Uterus (tissue), 2 donors: ENCODE results near the gene NCAM1.

Experiments
- POLR2A ChIP-seq, 2 donors: fragments of 450-650 bp; IDR thresholded peaks; one replicate each; pipeline ENCODE4 v1.6.1; 2016; ENCODE audit warnings: antibody characterized with exemption in 2 of 2, mild to moderate bottlenecking in 1 of 2, moderate library complexity in 1 of 2
- TF ChIP-seq, protein P1 (sequence below), 4 experiments: fragments of 200-600 bp in 2 of 4; fragments of 450-650 bp in 2 of 4; sonication (generic) in 2 of 4; IDR thresholded peaks; one replicate each; pipeline ENCODE4 v1.5.1; 2016 to 2019; ENCODE audit warnings: antibody characterized with exemption in 4 of 4, mild to moderate bottlenecking in 2 of 4, moderate library complexity in 1 of 4

GRCh38 chr11:113193016-113193415 lies 231.8 kb downstream of the NCAM1 start:
- TF ChIP-seq, protein P1, sequence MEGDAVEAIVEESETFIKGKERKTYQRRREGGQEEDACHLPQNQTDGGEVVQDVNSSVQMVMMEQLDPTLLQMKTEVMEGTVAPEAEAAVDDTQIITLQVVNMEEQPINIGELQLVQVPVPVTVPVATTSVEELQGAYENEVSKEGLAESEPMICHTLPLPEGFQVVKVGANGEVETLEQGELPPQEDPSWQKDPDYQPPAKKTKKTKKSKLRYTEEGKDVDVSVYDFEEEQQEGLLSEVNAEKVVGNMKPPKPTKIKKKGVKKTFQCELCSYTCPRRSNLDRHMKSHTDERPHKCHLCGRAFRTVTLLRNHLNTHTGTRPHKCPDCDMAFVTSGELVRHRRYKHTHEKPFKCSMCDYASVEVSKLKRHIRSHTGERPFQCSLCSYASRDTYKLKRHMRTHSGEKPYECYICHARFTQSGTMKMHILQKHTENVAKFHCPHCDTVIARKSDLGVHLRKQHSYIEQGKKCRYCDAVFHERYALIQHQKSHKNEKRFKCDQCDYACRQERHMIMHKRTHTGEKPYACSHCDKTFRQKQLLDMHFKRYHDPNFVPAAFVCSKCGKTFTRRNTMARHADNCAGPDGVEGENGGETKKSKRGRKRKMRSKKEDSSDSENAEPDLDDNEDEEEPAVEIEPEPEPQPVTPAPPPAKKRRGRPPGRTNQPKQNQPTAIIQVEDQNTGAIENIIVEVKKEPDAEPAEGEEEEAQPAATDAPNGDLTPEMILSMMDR (IDR thresholded peaks at IDR 0.05) = no peak
- no peak for TF ChIP-seq POLR2A (IDR thresholded peaks at IDR 0.05)
